ENCODE measurements around the gene AKTIP. TPM values are rescaled to one million over a fixed set of nuclear protein-coding genes. Genes with fewer than 3 reads are reported as not detected.
"Not testable (repeated sequence)": the region's sequence is repeated elsewhere in the genome, so short reads cannot be mapped to it uniquely, and the experiment has no call there.

The AKTIP gene
- total RNA-seq: 25.7 TPM

GRCh38 chr16:53502331-53503269 lies at the start of gene AKTIP:
Gene AKTIP (minus strand): TSS chr16:53503209. CDS start chr16:53500259, 2,950 bp downstream.
- peak; percentile 51 for ATAC-seq
- no peak for DNase-seq (ENCODE audit: low spot score)

GRCh38 chr16:53549970-53550690 lies 47.1 kb upstream of the AKTIP start:
- ATAC-seq (peak; percentile 95), DNase-seq (ENCODE audit: low spot score) (peak; percentile 54)

- DNase-seq (ENCODE audit: low spot score): no peak
- ATAC-seq: peak; percentile 71
These were observed 44.0 kb upstream of the AKTIP start for GRCh38 chr16:53546988-53547391.

- DNase-seq (ENCODE audit: low spot score) (no peak), ATAC-seq (no peak)
These were observed 42.4 kb upstream of the AKTIP start for GRCh38 chr16:53545433-53545832.

- ATAC-seq (no peak), DNase-seq (ENCODE audit: low spot score) (no peak)
These were observed 39.3 kb upstream of the AKTIP start for GRCh38 chr16:53542283-53542682.

- ATAC-seq (no peak), DNase-seq (ENCODE audit: low spot score) (no peak)
These were observed 38.3 kb upstream of the AKTIP start for GRCh38 chr16:53541326-53541725.

- not testable (repeated sequence) for DNase-seq (ENCODE audit: low spot score); ATAC-seq
These were observed 37.0 kb upstream of the AKTIP start for GRCh38 chr16:53539759-53540718.

- DNase-seq (ENCODE audit: low spot score); ATAC-seq: not testable (repeated sequence)
These were observed 36.3 kb upstream of the AKTIP start for GRCh38 chr16:53539346-53539745.

- ATAC-seq: no peak
- DNase-seq (ENCODE audit: low spot score): no peak
These were observed 34.6 kb upstream of the AKTIP start for GRCh38 chr16:53537626-53538025.

- no peak for DNase-seq (ENCODE audit: low spot score)
- no peak for ATAC-seq
These were observed 31.2 kb upstream of the AKTIP start for GRCh38 chr16:53534206-53534605.

GRCh38 chr16:53530741-53531140 lies 27.7 kb upstream of the AKTIP start:
- ATAC-seq (no peak), DNase-seq (ENCODE audit: low spot score) (no peak)

- ATAC-seq (no peak), DNase-seq (ENCODE audit: low spot score) (no peak)
These were observed 27.0 kb upstream of the AKTIP start for GRCh38 chr16:53530046-53530445.

- ATAC-seq (no peak), DNase-seq (ENCODE audit: low spot score) (no peak)
These were observed 26.5 kb upstream of the AKTIP start for GRCh38 chr16:53529513-53529912.

GRCh38 chr16:53528797-53529196 lies 25.8 kb upstream of the AKTIP start:
- ATAC-seq: no peak
- no peak for DNase-seq (ENCODE audit: low spot score)

- ATAC-seq (no peak), DNase-seq (ENCODE audit: low spot score) (no peak)
These were observed 21.1 kb upstream of the AKTIP start for GRCh38 chr16:53523971-53524548.

GRCh38 chr16:53523126-53523804 lies 20.3 kb upstream of the AKTIP start:
- ATAC-seq (peak; percentile 78), DNase-seq (ENCODE audit: low spot score) (no peak)

GRCh38 chr16:53519417-53520091 lies 16.5 kb upstream of the AKTIP start:
- no peak for ATAC-seq

GRCh38 chr16:53518550-53519416 lies 15.8 kb upstream of the AKTIP start:
- ATAC-seq: peak; percentile 55
- no peak for DNase-seq (ENCODE audit: low spot score)

More at GRCh38 chr16:53519417-53520091, 16.5 kb upstream of the AKTIP start:
- DNase-seq (ENCODE audit: low spot score): no peak

All from left lobe of liver (tissue), 2 donors.